ENCODE measurements around the gene AUH. TPM values are rescaled to one million over a fixed set of nuclear protein-coding genes. Genes with fewer than 3 reads are reported as not detected.

The AUH gene
- total and polyA plus RNA-seq, 10 of the 15 experiments (the other 5 are each of a cell fraction or from before 2014, with no cell fraction given), result 1.7 to 7.3 (median 4.6) TPM

DNA sequence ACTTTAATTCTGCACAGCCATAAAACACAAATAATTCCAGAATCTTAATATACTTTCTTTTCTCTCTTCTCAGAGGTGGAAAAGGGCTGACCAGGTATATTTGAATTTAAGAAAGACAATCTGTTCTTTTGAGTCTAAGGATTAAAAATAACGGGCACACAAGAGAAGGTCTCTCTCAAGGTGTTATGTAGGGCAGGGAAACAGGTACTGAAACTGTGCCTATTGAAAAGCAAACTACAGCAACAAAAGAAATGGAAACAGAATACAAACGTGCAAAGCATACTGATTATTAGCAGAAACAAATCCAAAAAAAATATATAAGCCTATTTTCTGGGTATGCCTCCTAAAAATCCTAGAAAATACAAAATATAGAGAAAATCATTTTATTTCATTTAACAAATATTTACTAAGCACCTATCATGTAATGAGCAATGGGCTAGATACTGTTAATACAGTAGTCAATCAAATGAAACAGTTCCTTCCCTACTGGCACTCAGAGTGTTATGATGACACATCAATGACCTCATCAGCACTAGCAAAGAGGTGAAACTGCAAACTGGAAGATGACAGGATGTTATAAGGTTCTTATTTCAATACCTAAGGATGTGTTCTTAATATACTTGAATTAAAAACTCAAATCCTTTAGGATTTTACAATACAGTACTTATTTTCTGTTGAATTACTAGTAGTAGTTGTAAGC is 87.7 kb downstream of the AUH start:
- in situ Hi-C loops (cut with MboI), result no loop called here
- DNase-seq (ENCODE audit: low read depth, low spot score) (no peak), FAIRE-seq (peak; percentile 89), ATAC-seq (peak; percentile 79)
- no peak overlapping the region for H3K27ac ChIP-seq (ENCODE audit: control insufficient read depth, insufficient read depth)
- no peak overlapping the region for H2AFZ ChIP-seq (ENCODE audit: control insufficient read depth, low read depth, low read length)
- no peaks in the 10 kb centered on the region for H3K27me3 ChIP-seq (replicated peaks in 1 of 2; ENCODE audit: control insufficient read depth in 2 of 2, insufficient read depth in 2 of 2, low read length in 1 of 2)
- peaks cover 8% of the 10 kb centered on the region; the same call in 1 of the 2 replicates for H3K4me1 ChIP-seq (ENCODE audit: control insufficient read depth, insufficient read depth, low read length)
- H3K9me3 ChIP-seq (replicated peaks; ENCODE audit: control insufficient read depth, insufficient read depth, low read length), result no peaks in the 10 kb centered on the region
- SMC1A ChIA-PET (ENCODE audit: uncharacterized antibody, unreplicated experiment), result interaction anchor here (1.4 kb wide), 1 partner anchor 19 kb away, joined by 4 read pairs; no protein-coding TSS in a partner anchor
- RAD21 ChIA-PET (ENCODE audit: unreplicated experiment), result no interaction called here
- POLR2A ChIA-PET, result no interaction called here
- intact Hi-C loops (cut with micrococcal nuclease; ENCODE audit: unreplicated experiment), result loop anchor here (10.0 kb wide), 1 partner anchor 151 kb away; the partner anchor contains the start of gene NFIL3
- H3K36me3 ChIP-seq (ENCODE audit: control insufficient read depth in 2 of 2, insufficient read depth in 2 of 2, low read length in 1 of 2), result no peaks in the 10 kb centered on the region
- CTCF ChIA-PET, result no interaction called here
- H3K4me3 ChIP-seq, result no peak overlapping the region
- no TSS peak for BruUV-seq (replicated peaks)
- H3K4me2 ChIP-seq (ENCODE audit: control insufficient read depth, insufficient read depth), result peak overlapping the region; percentile 30; the same call in 1 of the 2 replicates
- 5% methylated on average over 2 of the region's 2 CpGs for WGBS (ENCODE audit: insufficient coverage, insufficient replicate concordance, low lambda C conversion rate, missing lambda C conversion rate)
- H4K20me1 ChIP-seq (ENCODE audit: control insufficient read depth, insufficient read depth), result no peaks in the 10 kb centered on the region
- H3K9ac ChIP-seq (ENCODE audit: control insufficient read depth, insufficient read depth, low read length), result no peak overlapping the region
- H3K79me2 ChIP-seq (ENCODE audit: control insufficient read depth, insufficient read depth, low read length), result no peaks in the 10 kb centered on the region
- TF ChIP-seq SPI1 (IDR thresholded peaks at IDR 0.05; ENCODE audit: borderline replicate concordance, insufficient read depth, low read depth, low read length) (peak; percentile 57; the same call in 1 of the 2 replicates), CREB1 (IDR thresholded peaks at IDR 0.05; ENCODE audit: low read depth) (peak; percentile 71), ATF7 (IDR thresholded peaks at IDR 0.05; ENCODE audit: low read depth) (peak; percentile 76), BHLHE40 (IDR thresholded peaks at IDR 0.05; ENCODE audit: borderline replicate concordance in 1 of 2, low read depth in 2 of 2, low read length in 1 of 2) (no peak), CREM (IDR thresholded peaks at IDR 0.05; ENCODE audit: low read depth) (0 out of 2 replicates have a peak, but pooled peaks have one; percentile 20), SMARCA5 (IDR thresholded peaks at IDR 0.05) (no peak)
- TF ChIP-seq, protein P1, sequence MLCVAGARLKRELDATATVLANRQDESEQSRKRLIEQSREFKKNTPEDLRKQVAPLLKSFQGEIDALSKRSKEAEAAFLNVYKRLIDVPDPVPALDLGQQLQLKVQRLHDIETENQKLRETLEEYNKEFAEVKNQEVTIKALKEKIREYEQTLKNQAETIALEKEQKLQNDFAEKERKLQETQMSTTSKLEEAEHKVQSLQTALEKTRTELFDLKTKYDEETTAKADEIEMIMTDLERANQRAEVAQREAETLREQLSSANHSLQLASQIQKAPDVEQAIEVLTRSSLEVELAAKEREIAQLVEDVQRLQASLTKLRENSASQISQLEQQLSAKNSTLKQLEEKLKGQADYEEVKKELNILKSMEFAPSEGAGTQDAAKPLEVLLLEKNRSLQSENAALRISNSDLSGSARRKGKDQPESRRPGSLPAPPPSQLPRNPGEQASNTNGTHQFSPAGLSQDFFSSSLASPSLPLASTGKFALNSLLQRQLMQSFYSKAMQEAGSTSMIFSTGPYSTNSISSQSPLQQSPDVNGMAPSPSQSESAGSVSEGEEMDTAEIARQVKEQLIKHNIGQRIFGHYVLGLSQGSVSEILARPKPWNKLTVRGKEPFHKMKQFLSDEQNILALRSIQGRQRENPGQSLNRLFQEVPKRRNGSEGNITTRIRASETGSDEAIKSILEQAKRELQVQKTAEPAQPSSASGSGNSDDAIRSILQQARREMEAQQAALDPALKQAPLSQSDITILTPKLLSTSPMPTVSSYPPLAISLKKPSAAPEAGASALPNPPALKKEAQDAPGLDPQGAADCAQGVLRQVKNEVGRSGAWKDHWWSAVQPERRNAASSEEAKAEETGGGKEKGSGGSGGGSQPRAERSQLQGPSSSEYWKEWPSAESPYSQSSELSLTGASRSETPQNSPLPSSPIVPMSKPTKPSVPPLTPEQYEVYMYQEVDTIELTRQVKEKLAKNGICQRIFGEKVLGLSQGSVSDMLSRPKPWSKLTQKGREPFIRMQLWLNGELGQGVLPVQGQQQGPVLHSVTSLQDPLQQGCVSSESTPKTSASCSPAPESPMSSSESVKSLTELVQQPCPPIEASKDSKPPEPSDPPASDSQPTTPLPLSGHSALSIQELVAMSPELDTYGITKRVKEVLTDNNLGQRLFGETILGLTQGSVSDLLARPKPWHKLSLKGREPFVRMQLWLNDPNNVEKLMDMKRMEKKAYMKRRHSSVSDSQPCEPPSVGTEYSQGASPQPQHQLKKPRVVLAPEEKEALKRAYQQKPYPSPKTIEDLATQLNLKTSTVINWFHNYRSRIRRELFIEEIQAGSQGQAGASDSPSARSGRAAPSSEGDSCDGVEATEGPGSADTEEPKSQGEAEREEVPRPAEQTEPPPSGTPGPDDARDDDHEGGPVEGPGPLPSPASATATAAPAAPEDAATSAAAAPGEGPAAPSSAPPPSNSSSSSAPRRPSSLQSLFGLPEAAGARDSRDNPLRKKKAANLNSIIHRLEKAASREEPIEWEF (IDR thresholded peaks at IDR 0.05; ENCODE audit: insufficient replicate concordance, low read depth, low read length), result no peak
- TF ChIP-seq, protein P2, sequence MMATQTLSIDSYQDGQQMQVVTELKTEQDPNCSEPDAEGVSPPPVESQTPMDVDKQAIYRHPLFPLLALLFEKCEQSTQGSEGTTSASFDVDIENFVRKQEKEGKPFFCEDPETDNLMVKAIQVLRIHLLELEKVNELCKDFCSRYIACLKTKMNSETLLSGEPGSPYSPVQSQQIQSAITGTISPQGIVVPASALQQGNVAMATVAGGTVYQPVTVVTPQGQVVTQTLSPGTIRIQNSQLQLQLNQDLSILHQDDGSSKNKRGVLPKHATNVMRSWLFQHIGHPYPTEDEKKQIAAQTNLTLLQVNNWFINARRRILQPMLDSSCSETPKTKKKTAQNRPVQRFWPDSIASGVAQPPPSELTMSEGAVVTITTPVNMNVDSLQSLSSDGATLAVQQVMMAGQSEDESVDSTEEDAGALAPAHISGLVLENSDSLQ (IDR thresholded peaks at IDR 0.05), result peak; percentile 55; the same call in 1 of the 2 replicates
